ENCODE results near the gene GPR15.

The GPR15 gene

DNA sequence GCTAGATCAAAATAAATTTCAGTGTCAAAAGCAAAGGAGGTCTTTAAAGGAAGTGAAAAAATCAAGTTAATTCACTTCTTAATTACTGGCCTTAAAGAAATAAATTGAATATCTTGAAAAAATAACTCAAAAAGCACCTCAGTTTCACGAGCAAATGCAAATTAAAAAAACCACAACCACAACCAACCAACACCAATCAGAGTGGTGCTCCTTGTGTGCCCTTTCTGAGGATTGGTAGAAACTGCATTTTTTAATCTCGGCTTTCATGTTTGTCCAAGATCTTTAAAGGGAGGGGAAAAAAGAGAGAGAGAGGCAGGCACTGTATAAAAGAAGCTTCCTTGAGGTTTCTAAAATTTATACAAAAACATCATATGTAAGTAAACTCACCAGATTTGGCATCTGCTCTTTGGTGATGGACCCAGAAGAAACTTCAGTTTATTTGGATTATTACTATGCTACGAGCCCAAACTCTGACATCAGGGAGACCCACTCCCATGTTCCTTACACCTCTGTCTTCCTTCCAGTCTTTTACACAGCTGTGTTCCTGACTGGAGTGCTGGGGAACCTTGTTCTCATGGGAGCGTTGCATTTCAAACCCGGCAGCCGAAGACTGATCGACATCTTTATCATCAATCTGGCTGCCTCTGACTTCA lies at the start of gene GPR15:
GPR15 (plus strand) TSS at position 357 of the 653 bp plus-strand sequence; CDS start at position 413, 56 bp downstream.
- FAIRE-seq = no peak

DNA sequence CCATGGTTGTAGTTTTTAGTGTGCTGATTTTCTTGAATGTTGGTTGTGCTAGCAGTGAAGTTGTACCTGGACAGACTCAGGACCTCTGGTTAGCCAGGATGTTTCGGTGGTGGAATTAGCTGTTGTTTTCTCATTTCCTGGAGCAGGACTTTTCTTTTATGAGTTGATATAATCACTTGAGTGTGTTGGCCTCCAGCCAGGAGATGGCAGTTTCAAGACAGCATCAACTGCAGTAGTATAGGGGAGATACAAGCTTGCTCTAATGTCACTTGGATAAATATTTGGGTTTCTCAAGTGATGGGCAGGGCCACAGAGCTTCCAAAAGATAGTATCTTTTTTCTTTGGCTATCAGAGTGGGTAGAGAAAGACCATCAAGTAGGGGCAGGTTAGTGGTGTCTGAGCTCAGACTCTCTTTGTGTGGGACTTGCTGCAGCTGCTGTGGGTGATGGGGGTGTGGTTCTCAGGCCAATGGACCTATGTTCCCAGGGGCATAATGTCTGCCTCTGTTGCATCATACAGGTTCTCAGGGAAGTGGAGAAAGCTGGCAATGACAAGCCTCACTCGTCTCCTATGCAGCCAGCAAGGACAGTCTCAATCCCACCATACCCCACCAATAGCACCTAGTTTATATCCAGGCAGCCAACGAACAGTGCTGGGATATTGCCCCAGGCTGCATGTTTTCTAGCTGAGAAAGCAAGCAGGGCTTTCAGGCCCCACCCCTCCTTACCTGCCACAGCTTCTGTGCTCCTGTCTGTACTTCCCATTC lies 48.9 kb upstream of the GPR15 start:
- no peak for FAIRE-seq

DNA sequence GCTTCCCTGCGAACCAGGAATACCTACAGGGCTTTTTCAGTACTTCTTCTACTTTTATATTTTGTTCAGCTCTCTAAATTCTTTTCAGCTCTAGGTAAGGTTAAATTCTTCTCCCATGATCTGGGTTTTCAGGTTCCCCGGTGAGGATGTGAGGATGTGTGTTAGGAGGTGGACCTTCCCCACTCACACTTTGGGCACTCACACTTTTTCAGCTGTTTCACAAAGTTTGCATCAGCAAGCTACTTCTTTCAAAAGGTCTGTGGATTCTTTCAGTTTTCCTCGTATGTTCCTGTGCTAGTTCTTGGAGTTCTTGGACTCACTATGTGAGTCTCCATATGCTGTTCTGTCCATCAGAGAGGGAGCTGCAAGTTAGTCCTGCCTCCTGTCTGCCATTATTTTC lies 48.2 kb upstream of the GPR15 start:
- FAIRE-seq = no peak

DNA sequence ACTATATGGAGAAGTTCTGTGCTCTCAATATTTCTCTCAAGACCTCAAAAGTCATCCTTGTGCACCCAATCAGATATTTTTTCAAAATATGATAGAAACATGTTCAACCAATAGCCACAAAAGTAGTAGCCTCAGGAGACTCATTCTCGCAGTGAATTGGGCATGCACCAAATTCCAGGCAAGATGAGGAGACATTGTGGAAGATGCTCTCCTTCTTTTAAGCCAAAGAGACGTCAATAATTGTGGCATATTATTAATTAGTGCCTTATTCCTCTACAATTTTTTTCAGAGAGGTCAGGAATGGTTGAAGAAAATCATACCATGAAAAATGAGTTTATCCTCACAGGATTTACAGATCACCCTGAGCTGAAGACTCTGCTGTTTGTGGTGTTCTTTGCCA lies 34.4 kb upstream of the GPR15 start, which contains the start of gene OR5K2:
OR5K2 (plus strand) TSS at position 301 of the 400 bp plus-strand sequence; CDS start at position 301, 0 bp downstream.
- no peak for FAIRE-seq

DNA sequence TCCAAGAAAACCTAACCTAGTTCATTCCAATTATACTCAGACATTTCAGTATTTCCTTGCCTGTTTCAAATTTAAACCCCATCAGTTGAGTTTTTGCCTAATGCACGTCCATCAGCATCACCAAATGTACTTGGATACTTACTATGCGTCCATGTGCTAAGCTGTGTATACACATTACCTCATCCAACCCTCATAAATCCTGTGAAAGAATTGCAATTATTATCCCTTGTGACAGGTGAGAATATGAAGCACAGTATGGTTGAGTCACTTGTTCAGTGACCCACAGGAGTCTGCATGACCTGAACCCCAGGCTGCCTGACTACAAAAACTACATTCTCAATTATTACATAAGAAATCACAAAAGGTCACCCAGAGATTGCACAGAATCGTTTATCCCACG lies 31.8 kb upstream of the GPR15 start:
- FAIRE-seq = no peak

DNA sequence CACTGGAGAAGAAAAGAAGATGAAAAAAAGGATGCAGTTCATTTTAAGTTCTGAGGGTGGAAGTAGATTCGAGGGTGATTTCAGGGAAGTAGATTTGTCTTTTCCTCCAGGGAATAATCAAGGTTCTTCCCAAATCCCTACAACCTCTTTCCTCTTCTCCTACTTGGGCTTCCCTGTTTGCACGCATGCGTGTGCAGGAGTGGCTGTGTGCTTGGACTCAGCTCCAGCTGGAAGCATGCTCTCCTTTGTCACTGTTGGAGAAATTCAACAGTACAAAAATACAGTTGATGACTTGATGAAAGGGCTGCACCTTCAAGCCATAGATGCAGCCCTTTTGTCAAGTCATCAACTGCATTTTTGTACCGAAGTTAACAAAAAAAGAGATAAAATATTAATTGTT lies 30.5 kb upstream of the GPR15 start:
- FAIRE-seq = no peak

DNA sequence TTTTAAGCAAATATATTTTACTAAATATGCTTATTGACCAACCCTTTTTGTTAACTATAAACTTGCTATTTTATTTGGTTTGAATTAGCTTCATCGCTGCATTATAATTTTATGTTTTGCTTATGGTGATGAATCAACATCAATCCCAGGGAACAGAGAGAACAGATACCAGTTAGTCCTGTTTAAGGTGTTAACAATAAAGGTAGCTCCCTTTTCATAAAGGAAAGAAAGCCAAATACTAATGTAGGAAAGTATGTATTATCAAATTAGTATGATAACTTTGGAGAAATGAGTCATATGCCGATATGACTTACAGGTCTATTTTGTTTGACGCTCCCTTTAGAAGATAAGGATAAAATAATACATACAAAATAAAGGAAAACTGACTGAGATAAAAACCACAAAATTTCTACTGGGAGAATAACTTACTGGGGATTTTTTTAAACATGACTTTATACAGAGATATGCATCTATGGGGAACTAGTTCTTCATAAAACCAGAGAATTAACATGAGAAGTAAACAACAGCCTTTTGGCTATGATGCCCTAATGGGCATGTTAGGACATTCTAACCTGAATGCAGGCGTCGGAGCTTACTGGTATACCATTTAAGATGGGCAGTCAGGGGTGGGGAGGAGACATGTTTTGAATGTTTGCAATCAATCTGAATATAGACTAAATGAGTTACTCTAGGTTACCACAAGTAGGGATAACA lies 29.8 kb upstream of the GPR15 start:
- FAIRE-seq = no peak

DNA sequence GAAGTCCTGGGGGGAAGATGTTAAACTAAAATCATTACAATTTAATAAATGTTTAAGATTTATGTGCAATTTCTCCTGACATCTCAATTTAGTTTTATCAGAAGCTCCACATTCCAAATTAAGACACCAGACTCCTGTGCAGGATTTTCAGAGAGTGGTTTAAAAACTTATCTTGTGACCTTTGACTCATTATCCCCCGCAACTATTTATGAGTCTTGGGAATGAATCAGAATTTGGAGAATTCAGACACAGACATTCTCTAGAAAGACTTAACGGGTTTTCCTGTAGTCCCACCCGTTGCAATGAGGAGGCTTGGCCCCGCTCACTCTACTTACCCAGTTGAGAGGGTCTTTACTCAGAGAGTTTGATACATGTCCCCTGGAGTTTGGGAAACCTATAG lies 27.2 kb upstream of the GPR15 start:
- FAIRE-seq = no peak

DNA sequence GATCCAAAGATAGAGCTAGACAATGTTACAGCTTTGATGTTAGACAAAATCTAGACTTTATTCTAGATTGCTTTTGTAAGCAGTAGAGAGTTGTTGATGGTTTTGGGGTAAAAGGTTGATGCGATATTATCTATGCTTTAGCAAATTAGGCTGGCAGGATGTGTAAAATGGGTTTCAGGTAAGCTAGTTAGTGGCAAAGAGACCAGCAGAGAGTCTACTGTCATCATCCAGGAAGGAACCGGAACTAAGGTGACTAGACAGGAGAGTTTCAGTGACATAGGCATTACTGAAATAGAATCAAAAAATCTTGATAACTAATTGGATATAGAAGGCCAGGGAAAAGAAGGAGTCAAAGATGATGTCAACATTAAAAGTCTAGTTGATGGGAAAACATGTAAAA lies 23.2 kb upstream of the GPR15 start:
- FAIRE-seq = no peak

DNA sequence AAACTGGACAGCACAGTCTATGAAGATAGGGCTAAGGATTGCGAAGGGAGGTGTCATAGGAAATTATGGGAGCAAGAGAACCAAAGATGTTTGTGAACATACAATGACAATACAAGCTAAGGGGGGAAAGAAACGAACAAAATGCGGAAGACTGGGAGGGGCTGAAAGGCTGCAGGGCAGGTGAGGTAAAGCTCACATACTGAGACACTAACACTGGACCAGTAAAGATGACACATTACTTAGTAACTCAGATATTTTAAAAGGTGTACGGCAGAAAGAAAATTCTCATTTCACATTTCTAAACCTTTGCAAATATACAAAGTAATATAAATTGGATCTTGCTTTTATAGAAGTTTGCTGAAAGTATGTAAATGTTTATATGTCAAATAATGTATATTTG lies 19.2 kb upstream of the GPR15 start:
- no peak for FAIRE-seq

DNA sequence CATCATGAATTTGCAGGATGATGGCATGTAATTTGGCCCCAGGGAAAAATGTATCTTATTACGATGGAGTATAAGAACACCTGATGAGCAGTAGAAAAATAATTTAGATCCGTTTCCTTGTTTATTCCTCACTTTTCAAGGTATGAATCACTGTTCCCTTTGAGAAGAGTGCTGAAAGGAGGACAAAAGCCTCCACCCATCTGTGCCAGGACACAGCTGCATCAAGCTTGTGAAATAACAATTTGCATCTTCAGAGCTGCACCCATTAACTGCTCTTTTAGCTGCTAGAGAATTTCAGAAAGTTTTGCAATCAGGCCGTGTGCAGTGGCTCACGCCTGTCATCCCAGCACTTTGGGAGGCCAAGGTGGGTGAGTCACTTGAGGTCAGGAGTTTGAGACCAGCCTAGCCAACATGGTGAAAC lies 18.7 kb upstream of the GPR15 start:
- no peak for FAIRE-seq

DNA sequence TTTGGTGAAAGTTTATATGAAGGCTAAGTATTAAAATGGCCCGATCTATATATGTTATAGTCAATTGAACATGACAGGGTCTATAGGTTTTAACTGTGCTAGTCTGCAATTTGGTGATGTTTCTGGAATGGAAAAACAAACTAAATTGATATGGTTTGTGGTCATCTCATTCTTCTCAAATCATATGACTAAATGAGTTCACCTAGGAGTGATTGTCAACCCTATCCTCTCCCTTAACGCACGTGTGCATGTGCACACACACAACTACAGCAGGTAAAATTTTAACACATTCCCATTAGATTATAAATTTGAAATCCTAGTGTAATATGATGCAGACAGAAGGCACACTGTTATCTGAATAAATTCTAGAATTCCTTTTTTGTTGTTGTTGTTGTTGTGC lies 18.0 kb upstream of the GPR15 start:
- FAIRE-seq = no peak

DNA sequence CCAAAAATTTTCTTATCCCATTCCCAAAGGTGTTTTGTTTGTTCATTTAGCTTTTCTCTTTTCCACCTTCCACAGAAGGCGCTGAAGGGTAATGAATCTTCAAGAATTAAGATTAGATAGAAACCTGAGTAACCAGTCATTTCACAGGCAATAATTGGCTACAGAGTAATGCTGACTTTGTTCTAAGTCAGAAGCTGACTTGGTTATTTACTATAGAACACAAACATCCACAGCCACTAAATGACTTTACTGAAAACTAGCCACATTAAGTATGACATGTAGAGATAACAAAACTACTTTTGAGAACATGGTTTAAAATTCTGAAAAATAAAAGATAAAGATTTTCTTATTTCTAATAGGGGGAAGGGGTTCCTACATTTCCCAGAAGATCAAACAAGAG lies 16.8 kb upstream of the GPR15 start:
- no peak for FAIRE-seq

DNA sequence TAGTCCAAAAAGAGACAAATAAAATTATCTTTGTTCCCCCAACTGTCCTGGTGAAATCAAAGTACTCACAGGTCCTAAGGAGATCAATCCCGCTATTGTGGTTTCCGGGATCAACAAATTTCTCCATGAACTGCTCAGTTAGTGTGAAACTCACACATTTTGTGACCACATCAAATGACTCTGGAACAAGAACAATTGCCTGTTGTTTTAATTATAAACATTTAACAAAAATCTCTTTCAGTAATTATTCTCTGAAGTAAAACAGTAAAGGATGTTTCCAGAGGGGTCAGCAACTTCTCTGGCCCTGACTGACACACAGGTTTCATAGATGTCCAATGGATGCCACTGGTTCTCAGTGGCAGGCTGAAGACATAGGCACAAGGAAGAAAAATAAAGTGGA lies 13.0 kb upstream of the GPR15 start:
- no peak for FAIRE-seq

DNA sequence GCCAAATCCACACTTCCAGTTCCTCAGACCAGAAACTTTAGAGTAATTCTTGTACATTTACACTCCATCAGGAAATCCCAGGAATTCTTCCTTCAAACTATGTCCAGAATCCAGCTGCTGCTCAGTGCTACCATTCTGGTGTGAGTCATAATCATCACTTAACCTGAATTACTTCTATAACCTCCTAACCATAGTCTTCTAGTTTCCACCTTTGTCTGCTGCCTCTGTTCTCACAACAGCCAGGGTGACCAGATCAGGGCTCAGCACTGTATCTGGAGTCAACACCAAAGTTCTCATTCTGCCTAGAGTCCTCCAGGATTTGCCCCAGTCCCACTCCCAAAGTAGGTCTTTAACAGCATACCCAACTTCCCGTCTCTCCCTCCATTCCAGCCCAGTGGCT lies 12.4 kb upstream of the GPR15 start:
- no peak for FAIRE-seq

DNA sequence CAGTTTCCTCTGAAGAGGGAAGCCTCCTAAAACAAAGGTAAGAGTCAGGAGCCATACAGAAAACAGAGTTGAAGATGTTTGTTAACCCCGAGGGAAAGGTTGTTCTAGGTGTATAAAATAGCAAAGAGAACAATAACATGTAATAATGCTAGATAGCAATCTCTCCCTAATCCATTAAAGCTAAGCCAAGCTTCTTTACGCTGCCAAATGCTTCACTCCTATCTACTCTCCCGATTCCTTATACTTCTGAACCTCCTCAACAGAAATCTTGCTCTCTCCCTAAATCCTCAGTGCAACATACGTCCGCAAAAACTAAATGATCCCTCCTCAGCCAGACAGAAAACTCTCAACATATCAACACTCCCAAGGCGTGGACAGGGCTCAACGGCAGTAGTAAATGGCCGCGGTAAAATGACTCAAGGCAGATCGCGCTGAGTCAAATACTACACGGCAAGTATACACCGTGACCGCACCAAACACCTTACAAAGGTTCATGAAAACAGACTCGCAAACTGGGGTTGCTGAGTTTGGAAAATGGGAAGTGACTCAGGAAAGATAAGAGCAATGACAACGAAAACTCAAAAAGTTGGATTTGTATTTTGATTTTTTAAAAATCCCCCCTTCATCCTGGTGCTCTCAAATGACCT lies 9.8 kb upstream of the GPR15 start:
- no peak for FAIRE-seq

DNA sequence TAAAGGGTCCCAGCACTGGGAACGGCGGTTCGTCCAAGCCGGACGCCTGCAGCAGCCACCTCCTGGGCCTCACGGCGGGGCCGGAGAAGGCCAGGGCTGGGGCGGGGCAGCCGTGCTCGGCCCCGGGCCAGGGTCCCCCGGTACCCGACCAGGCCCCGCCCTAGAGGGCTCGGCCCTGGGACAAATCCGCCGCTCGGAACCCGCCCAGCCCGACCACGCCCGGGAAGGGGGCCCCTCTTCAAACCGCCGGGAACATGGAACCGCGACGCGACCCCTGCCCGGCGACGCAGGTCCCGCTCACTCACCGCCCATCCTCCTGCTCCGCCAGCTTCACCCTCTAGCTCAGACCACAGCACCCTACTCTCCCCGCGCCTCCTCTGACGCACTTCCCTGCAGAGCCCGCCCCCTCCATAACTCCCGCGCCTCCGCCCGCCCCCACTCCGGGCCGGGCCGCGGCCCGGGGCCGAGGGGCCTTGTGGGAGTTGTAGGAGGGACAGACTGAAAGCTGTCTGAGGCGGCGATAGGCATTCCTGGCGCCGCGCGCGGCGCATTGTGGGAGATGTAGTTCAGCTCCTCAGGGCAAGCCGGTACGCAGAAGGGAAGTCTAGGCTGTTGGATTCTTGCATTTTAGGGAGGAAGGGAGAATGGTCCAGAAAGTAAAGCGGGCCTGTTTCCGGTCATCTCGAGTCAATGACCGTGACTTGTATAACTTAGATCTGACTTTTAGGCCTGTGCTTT lies 9.1 kb upstream of the GPR15 start, which contains the start of gene CLDND1:
CLDND1 (minus strand) TSS at position 359 of the 738 bp plus-strand sequence. CDS start 1,478 bp downstream, outside the sequence.
- peak; percentile 93 for FAIRE-seq

DNA sequence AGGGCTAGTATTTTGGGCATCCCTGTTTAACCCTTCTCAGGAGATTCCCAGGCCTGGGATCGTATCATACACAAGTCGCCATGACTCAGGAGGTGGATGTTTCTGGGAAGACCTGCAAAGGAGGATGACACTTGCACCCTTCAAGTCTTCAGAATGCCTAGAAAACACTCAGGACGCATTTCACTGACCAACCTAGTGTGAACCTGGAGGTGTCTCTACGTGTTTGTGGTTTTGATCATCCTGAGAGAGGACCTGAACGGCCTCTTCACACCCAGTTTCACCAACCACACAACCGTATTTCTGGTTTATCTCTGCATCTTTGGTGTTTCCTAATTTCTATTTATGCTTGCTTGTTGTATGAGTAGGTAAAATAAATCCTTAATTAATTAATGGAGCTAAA lies 6.3 kb upstream of the GPR15 start:
- no peak for FAIRE-seq

DNA sequence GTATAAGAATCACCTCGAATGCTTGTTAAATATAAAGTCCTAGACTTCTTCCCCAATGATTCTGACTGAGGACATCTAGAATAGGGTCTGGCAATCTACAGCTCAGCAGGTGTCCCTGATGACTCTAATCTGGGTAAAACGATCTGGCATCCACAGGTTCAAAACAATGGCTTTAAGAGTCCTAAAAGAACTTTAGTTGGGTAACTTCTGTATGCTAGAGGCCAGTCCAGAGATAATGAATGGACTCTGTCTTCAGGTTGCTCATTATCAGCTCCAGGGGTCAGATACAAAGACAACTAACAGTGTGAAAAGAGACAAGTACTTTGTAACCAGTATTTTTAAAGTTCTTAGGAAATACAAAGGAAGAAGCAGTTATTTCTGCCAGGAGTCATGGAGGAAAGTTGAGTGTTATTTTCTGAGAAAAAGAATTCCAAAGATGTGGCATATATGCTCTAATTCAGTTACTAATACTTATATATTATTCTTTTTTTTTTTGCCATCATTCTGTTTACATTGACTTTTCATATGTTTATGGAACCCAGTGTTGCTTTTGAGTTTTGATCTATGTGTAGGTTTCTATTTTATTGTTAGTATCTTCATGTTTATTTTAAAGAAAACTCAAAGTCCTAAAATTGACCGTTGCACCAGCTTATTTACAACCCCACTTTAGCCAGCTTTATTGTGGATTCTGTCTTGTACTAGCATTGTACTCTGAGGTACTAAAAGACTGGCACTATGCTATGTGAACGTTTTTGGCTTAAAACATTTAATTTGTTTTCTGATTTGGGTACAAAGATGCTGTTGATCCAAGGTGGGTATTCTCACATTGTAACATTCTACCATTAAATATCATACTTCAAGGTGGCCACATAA lies 3.1 kb upstream of the GPR15 start:
- FAIRE-seq = no peak

DNA sequence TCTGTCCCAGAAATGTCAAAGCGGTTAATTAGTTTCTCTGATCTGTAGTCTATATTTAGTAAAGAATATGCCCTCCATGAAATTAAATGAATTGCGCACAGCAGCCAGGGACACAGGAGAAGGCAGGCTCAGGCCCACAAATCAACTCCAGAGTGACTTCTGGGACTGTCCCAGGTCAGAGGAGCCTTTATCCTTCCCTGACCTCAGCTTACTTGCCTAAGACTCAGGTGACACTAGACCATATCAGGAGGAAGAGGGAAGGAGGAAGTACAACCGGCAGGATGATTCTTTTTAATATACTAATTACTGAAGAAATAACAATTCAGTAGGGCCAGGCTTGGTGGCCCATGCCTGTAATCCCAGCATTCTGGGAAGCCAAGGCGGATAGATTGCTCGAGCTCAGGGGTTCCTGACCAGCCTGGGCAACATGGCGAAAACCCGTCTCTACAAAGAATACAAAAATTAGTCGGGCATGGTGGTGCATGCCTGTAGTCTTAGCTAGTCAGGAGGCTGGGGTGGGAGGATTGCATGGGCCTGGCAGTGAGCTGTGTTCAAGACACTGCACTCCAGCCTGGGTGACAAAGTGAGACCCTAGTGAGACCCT lies 1.8 kb upstream of the GPR15 start:
- FAIRE-seq = no peak

DNA sequence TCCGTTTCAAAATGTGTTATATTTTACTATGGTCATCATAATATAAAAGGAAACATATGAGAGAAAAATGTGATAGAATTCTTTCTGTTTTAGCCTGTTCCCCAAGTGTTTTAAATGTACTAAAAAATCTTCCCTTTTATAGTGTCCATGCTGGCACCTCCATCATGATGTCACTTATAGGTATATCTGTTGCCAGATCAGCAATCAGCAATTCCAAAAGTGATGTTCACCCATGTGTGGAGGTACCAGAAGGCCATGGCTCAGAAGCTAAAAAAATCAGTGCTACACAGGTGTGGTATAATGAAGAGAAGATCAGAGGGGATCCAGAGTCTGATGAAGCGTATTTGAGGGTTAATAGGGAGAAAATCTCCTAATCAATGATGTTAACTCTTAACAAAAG lies 1.1 kb upstream of the GPR15 start:
- FAIRE-seq = no peak

Data from A204.1 (cell line).